ENCODE data around the gene ARHGAP15.

- TF ChIP-seq EP300 (IDR thresholded peaks at IDR 0.05) (no peak), CTCF (IDR thresholded peaks at IDR 0.05) (no peak), MAFK (IDR thresholded peaks at IDR 0.05; ENCODE audit: partially characterized antibody) (no peak), HEYL (CRISPR knock-in tag; IDR thresholded peaks at IDR 0.05) (no peak), MAX (IDR thresholded peaks at IDR 0.05) (no peak), BHLHE40 (IDR thresholded peaks at IDR 0.05; ENCODE audit: low read depth, low read length) (no peak), CEBPB (IDR thresholded peaks at IDR 0.05) (no peak), POLR2A (IDR thresholded peaks at IDR 0.05; ENCODE audit: low read length) (no peak), JUNB (IDR thresholded peaks at IDR 0.05) (no peak), POLR2AphosphoS2 (conservative IDR thresholded peaks at IDR 0.05; ENCODE audit: low read length) (no peak), REST (IDR thresholded peaks at IDR 0.05) (no peak), ZSCAN20 (CRISPR knock-in tag; IDR thresholded peaks at IDR 0.05) (no peak), RNF2 (IDR thresholded peaks at IDR 0.05; ENCODE audit: borderline replicate concordance, low read depth) (no peak), ELK1 (IDR thresholded peaks at IDR 0.05; ENCODE audit: low read depth, low read length) (no peak)
These were observed 122.5 kb downstream of the ARHGAP15 start for GRCh38 chr2:143251681-143252080.

Data from A549 (cell line).